ENCODE data around the gene MAF. TPM values are rescaled to one million over a fixed set of nuclear protein-coding genes. Genes with fewer than 3 reads are reported as not detected.

Gene MAF
- polyA plus RNA-seq, 3 donors = 0.03 to 0.92 TPM; not detected in 1

DNA sequence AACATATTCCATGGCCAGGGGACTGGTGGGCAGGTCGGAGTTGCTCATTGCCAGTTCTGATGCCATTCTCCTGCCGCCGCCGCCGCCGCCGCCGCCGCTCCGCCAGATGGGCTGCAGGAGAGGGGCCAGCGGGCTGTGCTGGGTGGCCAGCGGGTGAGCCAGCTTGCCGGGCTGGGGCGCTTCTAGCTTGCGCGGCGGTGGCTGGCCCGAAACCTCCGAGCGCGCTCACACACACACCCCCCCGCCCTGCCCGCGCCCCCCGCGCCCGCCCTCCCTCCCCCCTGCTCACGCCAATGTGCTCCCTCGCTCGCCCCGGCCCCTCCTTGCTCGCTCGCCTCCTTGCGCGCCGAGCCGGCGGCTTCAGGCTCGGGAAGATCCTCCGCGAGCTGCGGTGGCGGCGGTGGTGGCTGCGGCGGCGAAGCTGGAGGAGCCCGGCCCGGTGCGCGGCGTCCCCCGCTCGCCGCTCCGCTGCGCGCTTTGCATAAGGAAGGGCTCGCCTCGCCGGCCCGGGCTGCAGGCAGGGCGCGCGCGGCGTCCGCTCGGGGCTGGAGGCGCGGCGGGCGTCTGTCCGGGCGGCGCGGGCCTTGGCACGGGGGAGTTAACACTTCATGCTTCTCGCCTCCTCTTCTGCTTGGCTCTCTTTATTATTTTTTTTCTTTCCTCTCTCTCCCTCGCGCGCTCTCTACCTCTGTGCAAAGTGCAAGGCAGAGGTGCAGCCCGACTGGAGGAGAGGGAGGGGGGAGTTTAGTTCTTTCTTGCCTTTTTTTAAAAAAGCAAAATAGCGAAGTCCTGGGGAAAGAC, 500 bp downstream of the MAF start:
- Mint-ChIP-seq H3K27ac (peak overlapping the region; percentile 64 to 90 (median 88)), H3K4me1 (peaks cover 33% of the 10 kb centered on the region), H3K27me3 (ENCODE audit: low read depth in 3 of 3) (peaks cover 46 to 59% (median 54%) of the 10 kb centered on the region in 3 donors), H3K36me3 (peaks cover 4 to 12% of the 10 kb centered on the region in 2 donors), H3K9me3 (peaks cover 0 to 13% (median 2%) of the 10 kb centered on the region in 7 donors), H3K4me3 (peak overlapping the region; percentile 93 to 98)
- intact Hi-C loops (cut with micrococcal nuclease) = loop anchor here (2.0 to 10.0 kb wide), 8 partner anchors 205 to 1495 kb away; no protein-coding TSS in a partner anchor
- Histone ChIP-seq H3K4me2 (replicated peaks; ENCODE audit: extremely low read depth, low read length, poor library complexity, severe bottlenecking) (peak overlapping the region; percentile 97), H3K79me2 (ENCODE audit: insufficient read depth, low read length) (no peaks in the 10 kb centered on the region), H2AFZ (ENCODE audit: insufficient read depth, low read depth, low read length, poor library complexity, severe bottlenecking) (peak overlapping the region; percentile 96), H3K4me1 (ENCODE audit: control insufficient read depth in 1 of 2, insufficient read depth in 2 of 2, low read length in 2 of 2) (peaks cover 28 to 39% of the 10 kb centered on the region in 2 donors), H3K27ac (ENCODE audit: low read depth in 1 of 2, low read length in 2 of 2) (peak overlapping the region; percentile 53 to 69), H3K36me3 (replicated peaks in 1 of 2; ENCODE audit: control insufficient read depth in 1 of 2, insufficient read depth in 2 of 2, low read length in 2 of 2) (no peaks in the 10 kb centered on the region), H3K4me3 (replicated peaks in 1 of 3; ENCODE audit: low read depth in 2 of 3, low read length in 3 of 3) (peak overlapping the region; percentile 47 to 88 (median 76)), H3K27me3 (ENCODE audit: control insufficient read depth in 2 of 2, insufficient read depth in 2 of 2, low read length in 2 of 2) (peaks cover 36 to 50% of the 10 kb centered on the region in 2 donors), H3K9me3 (replicated peaks in 1 of 2; ENCODE audit: control insufficient read depth in 1 of 2, insufficient read depth in 1 of 2, low read length in 2 of 2) (no peaks in the 10 kb centered on the region), H4K20me1 (ENCODE audit: insufficient read depth, low read length) (no peaks in the 10 kb centered on the region), H3K9ac (ENCODE audit: insufficient read depth, low read length, poor library complexity, severe bottlenecking) (peak overlapping the region; percentile 68)
- peak; percentile 15 to 44 (median 28) for DNase-seq
- WGBS (ENCODE audit: insufficient coverage) = under 1% methylated on average over 55 of the region's 84 CpGs
- TF ChIP-seq, protein P1, sequence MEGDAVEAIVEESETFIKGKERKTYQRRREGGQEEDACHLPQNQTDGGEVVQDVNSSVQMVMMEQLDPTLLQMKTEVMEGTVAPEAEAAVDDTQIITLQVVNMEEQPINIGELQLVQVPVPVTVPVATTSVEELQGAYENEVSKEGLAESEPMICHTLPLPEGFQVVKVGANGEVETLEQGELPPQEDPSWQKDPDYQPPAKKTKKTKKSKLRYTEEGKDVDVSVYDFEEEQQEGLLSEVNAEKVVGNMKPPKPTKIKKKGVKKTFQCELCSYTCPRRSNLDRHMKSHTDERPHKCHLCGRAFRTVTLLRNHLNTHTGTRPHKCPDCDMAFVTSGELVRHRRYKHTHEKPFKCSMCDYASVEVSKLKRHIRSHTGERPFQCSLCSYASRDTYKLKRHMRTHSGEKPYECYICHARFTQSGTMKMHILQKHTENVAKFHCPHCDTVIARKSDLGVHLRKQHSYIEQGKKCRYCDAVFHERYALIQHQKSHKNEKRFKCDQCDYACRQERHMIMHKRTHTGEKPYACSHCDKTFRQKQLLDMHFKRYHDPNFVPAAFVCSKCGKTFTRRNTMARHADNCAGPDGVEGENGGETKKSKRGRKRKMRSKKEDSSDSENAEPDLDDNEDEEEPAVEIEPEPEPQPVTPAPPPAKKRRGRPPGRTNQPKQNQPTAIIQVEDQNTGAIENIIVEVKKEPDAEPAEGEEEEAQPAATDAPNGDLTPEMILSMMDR (IDR thresholded peaks at IDR 0.05) = no peak

DNA sequence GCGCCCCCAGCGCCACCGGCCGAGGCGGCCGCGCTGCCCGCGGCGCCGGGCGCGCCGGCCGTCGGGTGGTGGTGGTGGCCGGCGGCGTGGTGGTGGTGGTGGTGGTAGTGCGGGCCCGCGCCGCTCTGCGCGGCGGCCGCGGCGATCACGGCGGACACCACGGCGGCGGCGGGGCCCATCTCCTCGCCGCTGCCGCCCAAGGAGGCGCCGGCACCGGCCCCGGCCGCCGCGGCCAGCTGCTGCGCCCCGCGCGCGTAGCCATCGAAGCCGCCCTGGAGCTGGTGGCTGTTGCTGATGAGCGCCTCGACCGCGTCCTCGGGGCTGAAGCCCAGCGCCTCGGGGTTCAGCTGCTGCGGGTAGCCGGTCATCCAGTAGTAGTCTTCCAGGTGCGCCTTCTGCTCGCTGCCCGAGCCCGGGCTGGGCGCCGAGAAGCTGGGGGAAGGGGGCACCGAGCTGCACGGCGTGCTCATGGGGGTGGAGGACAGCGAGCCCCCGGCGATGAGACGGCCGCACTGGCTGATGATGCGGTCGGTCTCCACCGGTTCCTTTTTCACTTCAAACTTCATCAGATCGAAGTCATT, 1.2 kb downstream of the MAF start:
- Mint-ChIP-seq H3K9me3 (peaks cover 0 to 13% (median 2%) of the 10 kb centered on the region in 7 donors), H3K36me3 (peaks cover 4 to 15% of the 10 kb centered on the region in 2 donors), H3K27ac (peak overlapping the region in 4 of 7 donors; percentile 40 to 74 (median 60)), H3K4me3 (peak overlapping the region; percentile 87 to 95), H3K4me1 (peaks cover 33% of the 10 kb centered on the region), H3K27me3 (ENCODE audit: low read depth in 3 of 3) (peaks cover 51 to 64% (median 59%) of the 10 kb centered on the region in 3 donors)
- under 1% methylated on average over 70 of the region's 79 CpGs for WGBS (ENCODE audit: insufficient coverage)
- H3K4me3 ChIP-seq (replicated peaks in 1 of 3; ENCODE audit: low read depth in 2 of 3, low read length in 3 of 3) = peak overlapping the region; percentile 38 to 88 (median 68)
- H3K27ac ChIP-seq (ENCODE audit: low read depth in 1 of 2, low read length in 2 of 2) = no peak overlapping the region
- H4K20me1 ChIP-seq (ENCODE audit: insufficient read depth, low read length) = no peaks in the 10 kb centered on the region
- TF ChIP-seq, protein P1 (IDR thresholded peaks at IDR 0.05) = no peak
- H3K9me3 ChIP-seq (replicated peaks in 1 of 2; ENCODE audit: control insufficient read depth in 1 of 2, insufficient read depth in 1 of 2, low read length in 2 of 2) = no peaks in the 10 kb centered on the region
- peaks cover 28 to 39% of the 10 kb centered on the region in 2 donors for H3K4me1 ChIP-seq (ENCODE audit: control insufficient read depth in 1 of 2, insufficient read depth in 2 of 2, low read length in 2 of 2)
- H3K9ac ChIP-seq (ENCODE audit: insufficient read depth, low read length, poor library complexity, severe bottlenecking) = peak overlapping the region; percentile 39
- H3K27me3 ChIP-seq (ENCODE audit: control insufficient read depth in 2 of 2, insufficient read depth in 2 of 2, low read length in 2 of 2) = peaks cover 38 to 57% of the 10 kb centered on the region in 2 donors
- peak overlapping the region; percentile 97 for H3K4me2 ChIP-seq (replicated peaks; ENCODE audit: extremely low read depth, low read length, poor library complexity, severe bottlenecking)
- peak overlapping the region; percentile 96 for H2AFZ ChIP-seq (ENCODE audit: insufficient read depth, low read depth, low read length, poor library complexity, severe bottlenecking)
- no peak for DNase-seq
- no peaks in the 10 kb centered on the region for H3K36me3 ChIP-seq (replicated peaks in 1 of 2; ENCODE audit: control insufficient read depth in 1 of 2, insufficient read depth in 2 of 2, low read length in 2 of 2)
- intact Hi-C loops (cut with micrococcal nuclease) = loop anchor here in 1 of 2 donors (10.0 kb wide), 1 partner anchor 205 kb away; no protein-coding TSS in a partner anchor
- H3K79me2 ChIP-seq (ENCODE audit: insufficient read depth, low read length) = no peaks in the 10 kb centered on the region
